GM21423 (cell line): ENCODE measurements around the gene BNC2.
"Not testable (repeated sequence)": the region's sequence is repeated elsewhere in the genome, so short reads cannot be mapped to it uniquely, and the experiment has no call there.

Experiments used
- ATAC-seq: cut with Tn5 transposase; IDR thresholded peaks from one replicate; pipeline ENCODE4 v1.9.1; 2021; ENCODE audit warnings: mild to moderate bottlenecking, moderate library complexity; ENCODE audit not compliant: unreplicated experiment

BNC2 gene

GRCh38 chr9:16461851-16462250, 408.6 kb downstream of the BNC2 start:
- ATAC-seq = no peak

- ATAC-seq = no peak
These were observed 409.2 kb downstream of the BNC2 start for GRCh38 chr9:16461137-16461840.

GRCh38 chr9:16460696-16461095, 409.8 kb downstream of the BNC2 start:
- ATAC-seq = no peak

DNA sequence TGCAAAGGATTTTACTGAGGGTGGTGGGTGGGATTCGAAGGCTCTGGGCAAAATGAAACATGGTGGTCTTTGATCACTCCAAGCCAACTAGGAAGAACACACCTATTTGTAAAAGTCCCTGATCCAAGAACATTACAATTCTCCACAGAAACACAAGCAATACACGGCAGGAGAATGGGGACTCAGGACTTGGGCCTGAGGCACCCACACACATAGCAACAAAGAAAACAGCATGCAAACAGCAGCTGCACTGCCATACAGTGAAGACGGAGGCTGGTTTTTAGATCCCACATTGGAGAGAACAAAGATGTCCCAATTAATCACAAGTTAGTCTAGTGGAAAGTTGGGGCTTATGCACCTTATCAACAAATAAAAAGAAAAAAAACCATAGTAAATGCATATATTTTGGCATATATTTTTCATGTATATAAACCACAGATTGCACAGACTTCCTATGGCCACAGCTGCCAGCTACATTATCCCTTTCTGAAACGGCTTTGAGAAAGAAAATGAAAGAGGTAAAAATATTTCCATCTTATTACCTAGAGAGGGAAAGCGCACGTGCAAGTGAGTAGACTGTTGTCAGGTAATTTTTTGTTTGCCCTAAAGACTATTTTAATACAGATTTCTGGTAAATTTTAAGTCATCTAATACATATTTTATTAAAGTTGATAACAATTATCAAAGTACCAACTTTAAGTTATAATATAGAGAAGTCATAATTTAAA, 410.9 kb downstream of the BNC2 start:
- ATAC-seq = no peak

DNA sequence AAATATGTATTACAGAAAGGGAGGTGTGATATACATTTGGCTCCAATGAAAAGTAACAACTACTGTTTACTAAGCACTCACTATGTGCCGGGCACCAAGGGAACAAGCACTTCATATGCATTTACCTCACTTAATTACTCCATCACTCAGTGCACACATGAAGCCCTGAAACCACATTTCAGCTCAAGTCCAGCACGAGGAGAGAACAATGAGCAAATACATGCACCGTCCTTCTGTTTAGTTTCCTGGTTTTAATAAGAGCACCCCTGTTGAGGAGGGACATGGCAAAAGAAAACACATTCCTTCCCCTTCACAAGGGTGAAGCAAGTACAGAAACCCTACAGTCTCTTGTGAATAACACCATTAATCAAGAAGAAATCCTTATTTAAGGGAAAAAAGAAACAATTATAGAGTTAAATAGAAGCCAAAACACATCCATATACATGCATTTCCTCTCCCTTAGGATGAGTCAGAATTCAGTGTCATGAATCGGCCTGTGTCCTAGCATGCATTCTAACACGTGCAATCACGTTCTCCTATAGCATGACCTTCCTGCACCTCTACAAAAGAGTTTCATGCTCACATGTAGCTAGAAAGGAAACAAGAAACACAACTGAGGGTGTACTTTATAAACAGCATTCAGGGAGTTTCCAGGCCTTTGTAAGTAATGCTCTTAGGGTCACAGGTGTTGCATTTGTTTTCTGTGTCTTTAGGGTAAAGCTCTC, 411.6 kb downstream of the BNC2 start:
- ATAC-seq = no peak

DNA sequence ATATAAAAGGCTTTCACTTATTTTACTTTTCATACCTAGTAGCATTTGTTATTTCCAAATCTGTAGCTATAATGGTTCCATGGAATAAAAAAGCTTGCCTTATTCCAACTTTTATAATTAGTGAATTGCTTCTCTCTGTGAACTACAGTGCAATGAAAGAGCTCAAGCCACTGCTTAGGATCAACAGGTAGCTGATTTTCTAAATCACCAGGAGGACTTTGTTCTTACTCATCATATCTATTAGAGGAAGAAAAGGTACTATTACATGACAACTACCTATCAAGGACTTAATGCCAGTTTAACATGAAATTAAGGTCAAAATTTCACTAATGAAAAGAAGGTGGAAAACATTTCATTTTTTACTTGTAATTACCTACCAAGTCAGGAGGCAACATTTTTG, 414.6 kb downstream of the BNC2 start:
- ATAC-seq = no peak

DNA sequence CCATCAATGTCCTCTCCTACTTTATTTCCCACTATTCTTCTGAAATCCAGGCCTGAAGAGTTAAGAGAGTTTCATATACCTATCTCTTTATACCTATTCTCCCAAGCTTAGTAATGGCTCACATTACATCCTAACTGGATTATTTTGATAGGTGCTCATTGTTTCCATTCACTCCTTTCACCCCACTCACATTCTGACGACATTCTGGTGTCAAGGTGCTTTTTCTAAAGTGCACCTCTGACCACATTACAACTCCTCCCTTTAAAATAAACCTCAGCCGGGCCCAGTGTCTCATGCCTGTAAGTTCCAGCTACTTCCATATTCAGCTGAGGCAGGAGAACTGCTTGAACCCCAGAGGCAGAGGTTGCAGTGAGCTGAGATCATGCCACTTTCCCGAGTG, 417.1 kb downstream of the BNC2 start:
- no peak for ATAC-seq

DNA sequence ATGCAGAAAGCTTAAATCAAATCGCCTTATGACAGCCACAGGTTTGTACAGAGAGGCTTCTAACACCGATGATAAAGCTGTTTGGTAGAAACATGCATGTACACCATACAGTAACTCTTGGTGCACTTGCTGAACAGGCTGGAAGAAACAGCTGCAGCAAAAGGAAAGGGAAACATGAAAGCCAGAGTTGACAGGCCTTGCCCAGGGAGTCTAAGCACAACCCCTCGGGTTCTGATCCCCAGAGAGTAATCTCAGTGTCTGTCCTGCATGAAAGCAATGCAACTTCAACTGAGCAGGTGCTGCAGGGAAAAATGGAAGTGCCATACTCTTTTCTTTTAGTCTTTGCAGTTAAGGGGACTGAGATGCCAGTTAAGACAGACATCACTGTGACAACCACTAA, 419.9 kb downstream of the BNC2 start:
- no peak for ATAC-seq

DNA sequence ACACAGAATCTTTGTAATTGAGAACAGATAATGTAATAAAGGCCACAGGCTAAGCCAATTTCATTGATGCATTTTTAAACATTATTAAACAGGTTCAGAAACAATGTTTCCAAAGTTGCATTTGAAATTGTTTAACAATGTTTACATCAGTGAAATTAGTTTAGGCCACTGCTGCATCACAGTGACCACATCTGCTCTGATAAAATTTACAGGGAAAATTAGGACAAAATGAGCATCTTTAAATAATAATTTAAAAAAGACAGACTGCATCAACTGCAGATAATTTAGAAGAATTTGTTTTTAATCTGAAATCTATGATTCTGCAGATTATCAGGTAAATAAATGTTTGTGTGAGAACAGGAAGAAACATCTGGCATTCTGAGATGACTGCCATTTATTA, 420.4 kb downstream of the BNC2 start:
- ATAC-seq = no peak

DNA sequence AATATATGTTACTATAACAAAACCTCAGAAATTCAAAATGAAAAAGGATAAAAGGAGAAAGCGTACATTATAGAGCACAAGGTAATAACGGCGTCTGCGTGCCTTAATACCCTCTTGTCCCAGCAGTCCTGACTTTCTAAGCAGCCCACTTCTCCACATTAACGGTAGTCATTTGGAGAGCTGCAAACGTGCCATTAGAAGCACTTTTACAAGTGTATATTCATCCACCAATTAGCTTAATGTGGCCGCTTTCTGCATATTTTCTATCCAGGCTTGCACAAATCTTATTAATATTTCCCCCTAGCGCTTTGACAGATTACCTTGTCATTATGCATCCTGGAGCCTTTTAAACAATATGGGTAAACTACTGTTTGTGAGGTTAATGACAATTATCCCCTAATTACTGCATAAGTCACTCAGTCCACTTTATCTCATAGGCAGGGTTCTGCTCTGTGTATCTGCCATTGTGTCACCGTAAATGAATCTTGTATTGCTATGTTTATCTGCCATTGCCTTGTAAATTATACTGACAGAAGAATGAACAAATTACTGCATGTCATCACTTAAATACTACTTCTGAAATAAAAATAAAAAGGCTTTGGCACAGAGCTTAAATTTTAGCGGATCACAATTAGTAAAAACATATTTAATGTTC, 421.3 kb downstream of the BNC2 start:
- ATAC-seq = no peak

DNA sequence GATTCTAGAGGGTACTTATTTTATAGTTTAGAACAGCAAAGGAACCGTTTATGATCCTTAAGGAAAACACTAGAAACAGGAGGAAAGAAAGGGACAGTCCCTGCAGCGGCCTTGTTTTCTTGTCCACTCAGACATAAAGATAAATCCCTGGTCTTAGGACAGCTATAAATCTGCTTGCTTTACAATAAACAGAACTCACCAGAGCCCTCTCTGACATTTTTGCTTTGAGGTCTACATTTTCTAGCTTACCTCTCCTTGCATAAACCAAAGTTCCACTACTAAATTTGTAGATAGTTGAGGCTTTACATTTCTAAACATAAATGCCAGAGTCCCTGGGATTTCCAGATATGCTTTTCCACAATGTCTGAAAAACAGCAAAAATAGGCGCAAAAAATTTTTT, 422.5 kb downstream of the BNC2 start:
- no peak for ATAC-seq

DNA sequence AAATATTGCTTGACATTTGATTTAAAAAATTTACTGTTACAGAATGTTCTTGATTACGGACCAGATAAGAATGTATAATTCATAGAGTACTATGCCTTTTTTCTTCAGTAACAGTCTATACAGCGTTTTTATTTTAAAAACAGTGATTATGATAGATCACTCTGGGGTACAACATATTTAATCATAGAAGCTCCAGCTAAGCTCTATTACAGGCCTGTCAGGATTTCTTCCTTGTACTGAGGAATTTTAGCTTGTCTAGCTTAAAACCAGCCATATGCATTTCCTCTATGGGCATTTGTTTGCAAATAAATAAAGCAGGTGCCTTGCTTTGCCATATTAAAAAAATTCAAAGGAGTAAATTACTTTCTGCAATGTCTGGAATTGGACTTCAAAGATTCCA, 423.8 kb downstream of the BNC2 start:
- ATAC-seq = no peak

DNA sequence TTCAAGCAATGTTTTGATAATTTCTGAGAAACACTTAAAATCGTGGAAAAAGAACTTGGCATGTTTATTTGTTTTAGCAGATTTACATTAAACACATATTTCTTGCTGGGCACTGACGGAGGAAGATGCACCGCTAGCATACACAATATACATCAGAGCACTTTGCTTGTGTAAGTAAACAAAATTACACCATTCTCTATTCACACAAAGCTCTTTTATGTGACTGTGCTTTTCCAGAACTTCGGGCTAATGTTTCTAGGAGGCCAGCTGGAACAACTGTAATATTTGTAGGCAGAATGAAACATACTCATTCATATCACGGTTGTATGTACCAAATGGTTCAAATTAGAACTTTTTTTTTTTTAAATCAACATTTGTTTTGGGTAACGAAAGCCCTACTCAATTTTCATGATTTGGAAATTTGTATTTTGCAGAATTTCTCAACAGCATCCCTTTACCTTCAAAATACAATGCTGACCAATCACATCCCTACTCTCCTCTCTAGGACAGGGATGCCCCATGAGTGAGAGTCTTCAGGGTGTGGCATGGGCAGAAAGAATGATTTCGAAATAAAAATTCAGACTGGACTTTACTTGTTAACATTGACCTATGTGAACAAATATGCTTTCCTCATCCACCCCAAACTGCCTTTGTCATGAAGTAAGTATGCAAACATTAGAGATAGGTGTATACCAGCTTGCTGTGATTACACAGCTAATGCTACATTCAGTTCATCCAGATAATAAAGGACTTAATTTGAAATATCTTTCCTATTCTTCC, 425.1 kb downstream of the BNC2 start:
- no peak for ATAC-seq

DNA sequence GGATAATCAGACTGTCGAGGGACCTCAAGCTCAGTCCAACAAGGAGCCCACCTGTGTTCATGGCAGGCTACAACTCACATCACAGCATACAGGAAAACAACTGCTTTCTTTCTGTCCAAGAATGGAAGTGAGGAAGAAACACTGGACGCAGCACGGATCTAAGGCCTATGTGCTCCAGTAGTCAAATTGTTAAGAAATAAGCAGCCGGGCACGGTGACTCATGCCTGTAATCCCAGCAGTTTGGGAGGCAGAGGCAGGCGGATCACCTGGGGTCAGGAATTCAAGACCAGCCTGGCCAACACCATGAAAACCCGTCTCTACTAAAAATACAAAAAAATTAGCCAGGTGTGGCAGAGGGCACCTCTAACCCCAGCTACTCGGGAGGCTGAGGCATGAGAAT, 427.8 kb downstream of the BNC2 start:
- ATAC-seq = no peak

DNA sequence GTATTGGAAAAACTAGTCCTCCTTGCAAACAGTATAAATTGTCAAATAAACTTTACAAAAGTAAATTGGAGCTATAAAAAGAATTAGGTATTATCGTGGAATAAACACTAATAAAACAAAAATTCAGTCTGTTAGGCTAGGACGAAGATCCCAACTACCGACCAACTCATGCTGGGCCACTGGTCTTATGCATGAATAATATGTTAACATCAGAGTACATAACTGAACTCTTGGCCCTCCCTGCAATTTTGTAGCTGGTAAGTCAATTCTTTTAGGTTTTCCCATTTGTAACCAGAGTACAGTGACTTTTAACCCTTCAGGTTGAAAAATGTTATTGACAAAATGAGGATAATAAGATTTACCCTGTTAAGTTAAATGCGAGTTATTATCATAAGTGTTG, 428.7 kb downstream of the BNC2 start:
- no peak for ATAC-seq

DNA sequence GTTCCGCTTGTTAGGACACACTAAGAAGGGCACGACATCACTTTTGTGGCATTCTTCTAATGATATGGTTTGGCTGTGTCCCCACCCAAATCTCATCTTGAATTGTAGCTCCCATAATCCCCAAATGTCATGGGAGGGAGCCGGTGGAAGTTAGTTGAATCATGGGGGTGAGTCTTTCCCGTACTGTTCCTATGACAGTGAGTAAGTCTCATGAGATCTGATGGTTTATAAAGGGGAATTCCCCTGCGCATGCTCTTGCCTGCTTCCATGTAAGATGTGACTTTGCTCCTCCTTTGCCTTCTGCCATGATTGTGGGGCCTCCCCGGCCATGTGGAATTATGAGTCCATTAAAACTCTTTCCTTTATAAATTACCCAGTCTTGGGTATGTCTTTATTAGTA, 431.6 kb downstream of the BNC2 start:
- not testable (repeated sequence) for ATAC-seq

DNA sequence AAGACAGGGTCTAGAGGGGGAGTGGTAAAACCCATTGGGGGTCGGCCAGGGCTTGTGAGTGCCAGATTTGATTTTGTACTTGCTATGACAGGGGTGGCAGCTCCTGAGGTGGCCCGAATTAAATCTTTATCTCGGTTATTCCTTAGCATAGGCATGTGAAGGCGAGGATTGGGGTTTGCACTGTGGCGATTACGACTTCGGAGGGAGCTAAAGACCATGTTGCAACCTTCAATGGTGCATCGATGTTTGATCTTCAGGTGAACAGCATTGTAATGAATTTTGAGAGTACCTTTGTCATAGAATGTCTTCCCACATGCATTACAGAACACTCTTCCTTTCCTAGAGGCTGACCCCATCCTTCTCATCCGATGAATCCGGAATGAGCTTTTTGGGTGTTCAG, 433.9 kb downstream of the BNC2 start:
- ATAC-seq = no peak

- ATAC-seq = no peak
These were observed 435.9 kb downstream of the BNC2 start for GRCh38 chr9:16434526-16434925.

DNA sequence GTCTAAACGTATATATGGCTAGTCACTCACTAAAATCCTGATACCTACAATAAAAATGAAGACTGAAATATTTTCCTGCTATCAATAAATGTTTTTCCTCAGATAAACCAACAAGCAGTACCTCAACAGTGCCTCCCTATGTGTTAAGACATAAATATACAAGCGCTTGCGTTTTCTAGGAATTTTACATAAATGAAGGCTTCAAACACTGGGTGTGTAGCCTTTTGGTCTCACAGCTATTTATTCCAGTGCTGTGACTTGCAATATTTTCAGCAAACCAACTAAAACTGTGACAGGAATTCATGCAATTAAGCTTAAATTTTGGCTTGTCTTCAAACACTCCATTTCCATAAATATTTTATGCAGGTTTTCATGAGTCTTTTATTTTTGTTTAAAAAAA, 437.0 kb downstream of the BNC2 start:
- ATAC-seq = no peak

DNA sequence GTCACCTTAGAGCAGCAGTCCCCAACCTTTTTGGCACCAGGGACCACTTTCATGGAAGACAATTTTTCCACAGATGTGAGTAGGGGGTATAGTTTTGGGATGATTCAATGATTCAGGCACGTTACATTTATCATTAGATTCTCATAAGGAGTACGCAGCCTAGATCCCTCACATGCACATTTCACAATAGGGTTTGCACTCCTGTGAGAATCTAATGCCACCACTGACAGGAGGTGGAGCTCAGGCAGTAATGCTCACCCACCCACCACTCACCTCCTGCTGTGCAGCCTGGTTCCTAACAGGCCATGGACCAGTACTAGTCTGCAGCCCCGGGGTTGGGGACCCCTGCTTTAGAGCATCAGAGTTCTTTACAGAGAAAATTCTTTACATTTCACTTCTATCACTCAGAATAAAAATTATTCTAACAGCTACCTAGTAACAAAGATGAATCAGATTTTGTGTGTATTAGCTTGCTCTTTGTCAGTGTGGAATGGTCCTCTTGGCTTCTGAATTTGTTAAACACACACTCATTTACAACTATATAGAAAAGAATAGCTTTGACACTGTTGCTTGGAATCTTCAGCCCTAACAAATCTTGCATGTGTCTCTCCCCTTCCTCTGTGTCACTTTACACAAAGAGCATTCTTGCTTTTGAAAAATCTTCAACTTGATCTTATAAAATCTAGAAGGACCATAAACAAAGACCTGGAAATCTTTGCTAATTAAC, 438.6 kb downstream of the BNC2 start:
- ATAC-seq = no peak
